ENCODE measurements around the gene COL16A1.

GRCh38 chr1:31660871-31661455 is 42.9 kb downstream of the COL16A1 start:
- TF ChIP-seq SP1 (IDR thresholded peaks at IDR 0.05) = no peak
- no peak for TF ChIP-seq FOXK2 (IDR thresholded peaks at IDR 0.05)
- TF ChIP-seq SUZ12 (IDR thresholded peaks at IDR 0.05) = no peak
- TF ChIP-seq FOXA1 (IDR thresholded peaks at IDR 0.05) = no peak
- no peak for TF ChIP-seq BHLHE40 (IDR thresholded peaks at IDR 0.05; ENCODE audit: borderline replicate concordance)
- TF ChIP-seq CTBP1 (IDR thresholded peaks at IDR 0.05; ENCODE audit: borderline replicate concordance) = no peak

All from HEK293T (cell line).